HL-60/S4 (cell line): ENCODE results near the gene ANO1.

Experiments used
- in situ Hi-C: fragments of 300-500 bp; cut with MboI; formaldehyde crosslinking; loops from 2 replicates; pipeline ENCODE4 v1.14.3; 2022; ENCODE audit warnings: low sequenced_read_pairs

ANO1 gene

DNA sequence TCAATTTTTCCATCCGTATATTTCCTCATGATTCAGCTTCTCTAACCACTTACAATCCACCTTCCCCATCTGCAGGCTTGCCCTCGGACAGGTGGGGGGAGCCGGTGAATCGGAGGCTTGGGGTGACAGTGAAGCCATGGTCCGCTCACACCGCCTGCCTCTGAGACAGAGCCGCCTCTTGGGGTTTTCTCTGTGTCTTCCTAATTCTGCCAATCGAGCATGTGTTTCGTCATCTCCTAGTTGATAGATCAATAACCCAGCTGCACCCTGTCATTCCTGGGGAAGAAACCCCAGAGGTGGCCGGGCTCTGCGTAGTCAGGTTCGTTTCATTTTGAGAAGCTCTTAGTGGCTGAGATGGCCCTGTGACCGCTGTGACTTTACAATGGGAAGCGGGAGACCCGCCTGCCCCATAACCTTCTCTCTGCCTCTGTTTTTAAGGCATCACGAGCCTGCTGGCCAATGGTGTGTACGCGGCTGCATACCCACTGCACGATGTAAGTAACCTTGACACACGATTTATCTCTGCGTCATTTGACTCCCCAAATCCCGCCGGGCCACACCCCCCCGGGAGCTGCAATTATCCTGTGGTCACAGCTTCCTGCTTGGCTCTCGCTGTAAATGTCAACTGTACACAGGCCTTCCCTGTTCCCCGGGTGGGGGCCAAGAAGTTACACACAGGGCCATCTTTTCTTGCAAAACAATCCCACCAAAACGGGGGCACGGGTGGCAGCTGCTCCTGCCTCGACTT is 33.3 kb downstream of the ANO1 start:
- in situ Hi-C loops = no loop called here

DNA sequence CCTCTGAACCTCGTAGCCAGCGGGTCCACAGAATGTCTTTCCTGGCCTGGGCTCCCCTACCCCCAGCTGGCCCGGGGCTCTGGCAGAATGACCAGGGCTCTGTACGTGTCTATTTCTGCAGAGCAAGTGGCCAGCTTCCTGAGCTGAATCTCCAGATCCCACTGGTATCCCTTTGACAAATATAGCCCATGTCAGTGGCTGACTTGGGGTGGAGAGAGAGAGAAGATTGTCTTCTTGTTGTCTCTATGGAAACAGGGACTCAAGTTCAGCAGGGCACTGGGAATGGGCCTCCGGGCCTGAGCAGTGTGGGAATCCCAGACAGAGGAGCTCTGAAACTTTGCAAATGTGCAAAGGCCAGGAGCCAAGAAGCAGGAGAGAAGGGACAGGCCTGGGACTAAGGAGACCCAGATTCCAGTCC is 33.9 kb downstream of the ANO1 start:
- in situ Hi-C loops = no loop called here

DNA sequence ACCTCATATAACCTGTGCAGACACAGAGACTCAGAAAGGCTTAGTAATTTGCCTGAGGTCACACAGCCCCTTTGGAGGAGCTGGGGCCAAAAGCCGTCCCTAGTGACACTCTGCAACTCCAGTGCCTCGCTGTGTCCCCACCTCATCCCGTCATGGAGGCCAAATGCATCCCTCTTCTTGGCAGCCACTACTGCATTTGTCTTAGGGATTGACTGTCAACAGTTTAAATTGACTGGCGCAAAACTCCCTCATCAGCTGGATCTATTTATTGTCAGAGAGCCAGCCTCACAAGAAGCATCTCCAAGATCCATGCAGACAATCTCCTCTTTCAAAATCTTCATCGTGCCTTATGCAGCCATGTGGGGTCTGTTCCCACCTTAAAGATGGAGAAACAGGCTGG is 35.7 kb downstream of the ANO1 start:
- in situ Hi-C loops = no loop called here

DNA sequence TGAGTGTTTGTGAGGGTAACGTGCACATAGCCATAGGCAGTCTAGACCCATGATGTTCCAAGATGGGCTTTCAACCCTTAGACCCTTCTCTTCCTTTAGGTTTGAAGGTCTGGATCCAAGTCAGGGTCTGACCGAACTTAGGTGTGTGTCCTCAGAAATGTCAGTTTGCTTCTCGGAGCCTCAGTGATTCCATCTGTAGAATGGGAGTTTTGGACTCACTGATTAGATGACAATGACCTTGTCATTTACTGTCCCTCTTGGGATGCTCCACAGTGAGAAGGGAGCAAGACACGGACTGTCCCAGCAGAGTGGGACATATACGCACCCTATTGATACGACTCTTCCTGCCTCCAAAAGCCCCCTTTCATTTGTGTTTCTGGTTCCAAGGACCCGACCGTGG is 37.7 kb downstream of the ANO1 start:
- in situ Hi-C loops = no loop called here

DNA sequence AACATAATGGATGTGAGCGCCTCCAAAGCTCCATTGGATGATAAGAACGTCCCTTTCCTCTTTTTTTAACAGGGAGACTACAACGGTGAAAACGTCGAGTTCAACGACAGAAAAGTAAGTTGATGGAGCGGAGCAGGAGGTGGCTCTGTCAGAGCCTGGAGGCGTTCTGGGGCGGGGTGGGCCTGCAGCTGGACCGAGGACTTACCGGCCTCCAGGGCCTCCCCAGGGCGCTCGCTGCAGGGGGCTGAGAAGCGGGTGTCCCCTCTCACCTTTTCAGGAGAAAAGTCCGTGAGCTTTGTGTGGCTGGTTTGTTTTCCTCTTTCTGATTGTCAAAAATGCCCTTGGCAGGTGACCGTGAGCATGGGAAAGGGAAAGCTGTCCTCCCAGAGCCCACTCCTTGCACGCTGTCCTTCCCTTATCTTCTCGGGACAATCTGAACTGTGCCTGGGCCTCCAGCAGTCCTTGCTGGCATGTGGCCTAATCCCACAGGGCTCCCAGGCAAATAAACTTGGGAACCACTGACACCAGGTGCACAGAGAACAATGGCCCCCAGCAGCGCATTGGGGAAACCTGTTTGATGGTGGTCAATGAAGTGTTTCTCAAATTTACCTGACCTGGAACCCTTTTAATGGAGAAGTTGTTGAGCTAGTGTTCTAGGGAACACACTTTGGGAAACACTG is 38.4 kb downstream of the ANO1 start:
- in situ Hi-C loops = no loop called here

DNA sequence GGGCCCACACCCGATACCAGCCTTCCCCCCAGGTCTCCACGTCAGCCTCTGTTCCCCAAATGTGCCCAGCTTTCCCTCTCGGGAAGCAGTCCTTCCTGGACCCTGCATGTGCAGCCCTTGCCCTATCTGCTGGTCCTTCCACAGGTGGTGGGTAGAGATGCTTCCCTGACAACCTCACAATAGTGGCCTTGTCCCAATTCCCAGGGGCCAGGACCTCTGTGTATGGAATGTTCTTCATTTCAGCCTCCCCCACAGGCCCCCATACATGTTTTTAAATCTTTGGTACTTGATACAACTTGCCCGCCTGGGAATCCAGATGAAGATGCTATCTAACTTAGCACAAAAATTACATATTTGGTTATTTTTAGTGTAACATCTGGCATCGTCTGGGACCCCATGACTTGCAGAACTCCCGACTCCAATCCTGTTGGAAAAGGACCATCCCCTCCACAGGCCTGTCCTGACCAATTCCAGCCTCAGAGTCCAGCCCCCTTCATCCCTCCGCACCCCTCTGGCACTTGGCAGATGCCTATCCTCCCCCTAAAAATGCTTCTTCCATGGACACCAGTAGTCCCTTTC is 39.5 kb downstream of the ANO1 start:
- in situ Hi-C loops = no loop called here

DNA sequence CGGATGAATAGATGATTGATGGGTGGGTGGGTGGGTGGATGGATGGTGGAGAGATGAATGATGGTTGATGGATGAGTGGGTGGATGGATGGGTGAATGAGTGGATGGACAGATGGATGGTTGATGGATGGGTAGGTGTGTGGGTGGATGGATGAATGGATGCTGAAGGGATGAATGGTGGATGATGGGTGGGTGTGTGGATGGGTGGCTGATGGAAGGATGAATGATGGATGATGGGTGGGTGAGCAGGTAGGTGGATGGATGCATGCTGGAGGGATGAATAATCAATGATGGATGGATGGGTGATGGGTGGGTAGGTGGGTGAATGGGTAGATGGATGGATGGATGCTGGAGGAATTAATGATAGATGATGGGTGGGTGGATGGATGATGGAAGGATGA is 40.5 kb downstream of the ANO1 start:
- in situ Hi-C loops = no loop called here

DNA sequence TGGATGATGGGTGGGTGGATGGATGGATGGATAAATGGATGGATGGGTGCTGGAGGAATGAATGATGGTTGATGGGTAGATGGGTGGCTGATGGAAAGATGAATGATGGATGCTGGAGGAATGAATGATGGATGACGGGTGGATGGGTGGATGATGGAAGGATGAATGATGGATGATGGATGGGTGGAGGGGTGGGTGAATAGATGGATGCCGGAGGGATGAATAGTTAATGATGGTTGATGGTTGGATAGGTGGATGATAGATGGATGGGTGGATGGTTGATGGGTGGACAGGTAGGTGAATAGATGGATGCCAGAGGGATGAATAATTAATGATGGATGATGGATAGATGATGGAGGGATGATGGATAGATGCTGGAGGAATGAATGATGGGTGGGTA is 41.4 kb downstream of the ANO1 start:
- in situ Hi-C loops = no loop called here

DNA sequence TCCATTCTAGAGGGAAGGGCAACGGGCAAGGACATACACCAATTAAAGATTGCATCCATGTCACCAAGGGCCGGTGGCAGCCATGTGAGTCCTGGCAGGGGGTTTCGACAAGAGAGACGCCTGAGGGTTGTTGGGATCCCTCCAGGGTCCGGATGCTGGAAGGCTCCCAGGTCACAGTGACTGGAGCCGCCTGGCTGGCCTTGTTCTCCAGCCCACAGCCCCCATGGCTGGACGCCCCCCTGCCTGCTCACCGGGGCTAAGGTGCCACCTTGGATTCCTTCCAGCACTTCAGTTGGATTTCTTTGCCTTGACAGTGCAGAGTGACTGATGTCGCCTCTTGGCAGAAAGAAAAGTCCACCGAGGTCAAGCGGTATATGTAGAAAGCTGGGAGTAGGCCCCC is 42.6 kb downstream of the ANO1 start:
- in situ Hi-C loops = no loop called here

DNA sequence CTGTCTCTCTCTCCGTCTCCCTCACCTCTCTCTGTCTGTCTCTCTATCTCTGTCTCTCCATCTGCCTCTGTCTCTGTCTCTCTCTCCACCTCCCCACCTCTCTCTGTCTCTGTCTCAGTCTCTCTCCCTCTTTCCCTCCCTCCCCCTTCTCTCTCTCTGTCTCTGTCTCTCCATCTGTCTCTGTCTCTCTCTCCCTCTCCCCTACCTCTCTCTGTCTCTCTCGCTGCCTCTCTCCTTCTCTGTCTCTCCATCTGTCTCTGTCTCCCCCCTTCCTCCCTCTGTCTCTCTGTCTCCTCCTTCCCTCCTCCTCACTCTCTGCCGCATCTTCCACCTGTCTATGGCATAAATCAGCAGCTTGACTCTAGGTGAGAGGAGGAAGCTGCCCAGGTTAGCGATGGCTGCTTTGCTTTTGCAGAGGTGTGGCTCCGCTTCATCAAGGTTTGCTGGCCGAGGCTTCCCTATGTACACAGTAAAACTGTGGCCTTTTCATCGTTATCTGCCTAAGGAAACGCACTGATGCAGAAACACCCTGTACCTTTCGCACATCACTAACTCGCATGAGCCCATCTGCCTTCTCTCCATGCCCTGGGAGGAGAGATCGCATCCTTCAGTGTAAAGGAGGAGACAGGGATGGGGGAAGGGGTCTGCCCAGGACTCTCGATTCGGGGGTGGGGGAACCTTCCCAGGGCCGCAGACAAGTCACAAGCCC is 44.5 kb downstream of the ANO1 start:
- in situ Hi-C loops = no loop called here

DNA sequence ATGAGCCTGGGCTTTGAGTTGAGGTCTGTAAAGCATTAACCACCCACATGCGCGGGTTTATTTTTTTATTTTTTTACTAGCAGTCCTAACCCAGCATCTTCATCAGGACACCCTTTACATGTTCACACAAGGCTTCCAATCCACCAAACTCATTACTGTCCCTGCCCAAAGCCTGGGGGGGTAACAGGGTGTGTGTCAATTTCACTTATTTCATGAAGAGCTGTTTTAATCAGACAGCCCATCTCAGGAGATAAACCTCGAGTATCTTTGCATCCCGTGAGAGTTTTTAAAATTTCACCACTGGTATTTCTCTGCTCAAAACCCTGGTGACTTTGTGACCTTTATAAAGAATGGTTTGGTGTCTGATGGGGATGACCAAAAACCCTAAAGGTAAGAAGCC is 45.6 kb downstream of the ANO1 start:
- in situ Hi-C loops = no loop called here

DNA sequence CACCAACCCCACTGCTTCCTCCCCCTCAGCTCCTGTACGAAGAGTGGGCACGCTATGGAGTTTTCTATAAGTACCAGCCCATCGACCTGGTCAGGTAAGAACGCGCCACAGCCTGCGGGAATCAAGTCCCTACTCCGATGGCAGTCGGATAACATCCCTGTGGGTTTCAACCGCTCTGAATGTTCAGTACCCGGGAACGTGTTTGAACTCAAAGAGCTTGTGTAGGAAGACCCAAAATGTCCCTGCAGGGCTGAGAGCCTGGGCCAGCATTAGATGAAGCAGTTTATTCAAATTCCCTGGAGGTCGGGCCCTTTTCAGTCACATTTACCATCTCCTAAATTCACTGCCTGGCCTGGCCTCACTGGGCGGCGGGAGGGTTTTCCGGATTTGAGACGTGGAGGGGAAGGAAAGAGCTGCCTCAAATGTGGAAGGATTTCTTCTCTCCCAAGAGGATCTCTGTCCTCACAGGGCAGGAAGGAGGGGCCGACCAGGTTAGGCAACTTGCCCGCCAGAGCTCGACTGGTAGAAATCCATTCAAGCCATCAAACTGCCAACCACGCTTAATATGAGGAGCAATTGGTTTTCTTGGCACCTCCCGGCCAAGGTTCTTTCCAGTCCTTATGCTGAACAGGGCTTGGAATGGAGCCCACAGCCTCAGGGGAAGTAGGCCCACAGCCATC is 46.3 kb downstream of the ANO1 start:
- in situ Hi-C loops = no loop called here

DNA sequence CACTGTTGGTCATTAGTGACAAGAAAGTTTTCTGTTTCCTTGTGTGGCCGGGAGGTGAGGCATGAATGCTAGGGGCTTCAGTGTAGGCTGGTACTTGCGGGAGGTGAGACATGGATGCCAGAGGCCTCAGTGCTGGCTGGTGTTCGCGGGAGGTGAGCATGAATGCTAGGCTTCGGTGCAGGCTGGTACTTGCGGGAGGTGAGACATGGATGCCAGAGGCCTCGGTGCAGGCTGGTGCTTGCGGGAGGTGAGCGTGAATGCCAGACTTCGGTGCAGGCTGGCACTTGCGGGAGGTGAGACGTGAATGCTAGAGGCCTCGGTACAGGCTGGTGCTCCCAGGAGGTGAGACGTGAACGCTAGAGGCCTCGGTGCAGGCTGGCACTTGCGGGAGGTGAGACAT is 48.4 kb downstream of the ANO1 start:
- in situ Hi-C loops = no loop called here

DNA sequence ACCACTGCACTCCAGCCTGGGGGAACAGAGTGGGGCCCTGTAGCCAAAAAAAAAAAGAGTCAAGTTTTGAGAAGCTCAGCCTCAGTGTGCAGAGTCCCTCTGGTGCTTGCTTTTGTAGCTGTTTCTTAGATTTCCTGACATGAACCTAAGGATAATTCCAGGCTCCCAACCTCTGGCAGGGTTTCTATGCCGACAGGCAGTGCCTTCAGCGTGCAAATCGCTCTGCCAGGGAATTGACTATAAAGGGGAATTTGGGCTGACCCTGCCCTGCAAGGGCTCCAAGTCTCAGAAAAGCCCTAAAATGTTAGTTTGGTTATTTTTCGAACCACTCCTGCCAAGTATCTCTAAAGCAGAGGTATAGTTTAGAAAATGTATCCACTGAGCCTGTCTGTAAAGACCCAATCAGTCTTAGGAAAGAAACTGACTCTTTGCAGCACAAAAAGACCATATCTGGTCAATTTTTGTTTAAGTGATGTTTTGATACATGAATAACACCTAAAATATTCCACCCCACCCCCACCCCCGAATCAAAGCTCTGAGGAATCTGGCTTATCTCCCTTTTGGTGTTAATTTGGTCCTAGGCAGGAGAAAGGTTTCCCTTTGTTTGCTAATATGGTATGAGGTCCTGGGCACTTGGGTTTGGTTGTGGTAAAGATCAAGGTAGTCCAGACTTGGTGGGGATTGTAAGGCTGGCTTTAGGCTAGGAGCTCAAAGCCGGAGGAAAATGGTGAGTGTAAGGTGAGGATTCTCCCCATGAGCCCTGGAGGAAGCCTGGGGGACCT is 49.7 kb downstream of the ANO1 start:
- in situ Hi-C loops = no loop called here

DNA sequence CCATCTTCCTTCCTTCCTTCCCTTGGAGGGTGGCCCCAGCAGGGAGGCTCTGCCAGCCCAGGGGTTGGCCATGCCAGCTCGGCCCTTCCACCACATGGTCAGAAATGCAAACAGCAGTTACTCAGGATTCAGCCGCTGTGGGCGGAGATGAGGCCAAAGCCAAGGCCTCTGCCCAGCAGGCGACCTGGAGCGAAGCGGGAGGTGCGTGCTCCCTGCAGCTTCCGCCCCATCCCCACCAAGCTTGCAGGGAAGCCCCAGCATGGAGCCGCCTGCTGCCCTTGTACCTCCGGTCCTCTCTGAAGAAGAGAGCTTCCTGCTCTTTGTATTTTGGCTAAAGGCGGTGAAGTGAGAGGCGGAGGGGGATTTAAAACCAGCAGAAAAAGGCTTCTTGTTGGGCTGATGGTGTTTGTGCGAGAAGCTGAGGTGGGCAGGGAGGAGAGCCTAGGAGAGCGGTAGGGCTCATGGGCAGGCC is 50.4 kb downstream of the ANO1 start:
- in situ Hi-C loops = no loop called here

DNA sequence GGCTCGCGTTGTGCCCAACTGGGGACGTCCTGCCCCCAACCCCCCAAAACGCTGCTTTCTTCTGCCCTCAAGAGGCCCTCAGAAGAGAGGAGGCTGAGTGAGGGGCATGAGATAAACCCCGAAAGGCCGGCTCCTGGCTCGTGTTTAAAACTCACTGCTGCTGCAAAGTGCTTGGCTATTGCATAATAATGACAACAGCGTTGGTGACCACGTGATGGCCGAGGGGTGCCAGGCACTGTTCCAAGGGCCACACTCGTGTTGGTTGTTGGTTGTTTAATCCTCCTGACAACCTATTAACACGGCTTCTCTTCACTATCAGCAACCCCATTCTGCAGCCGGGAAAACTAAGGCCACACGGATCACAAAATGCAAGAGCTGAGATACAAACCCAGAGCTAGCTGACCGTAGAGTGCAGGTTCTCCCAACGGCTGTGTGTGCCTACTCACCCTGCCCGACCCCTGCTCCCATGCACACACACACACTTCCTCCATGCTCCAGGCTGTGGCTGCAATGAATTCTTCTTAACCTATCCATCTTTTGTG is 51.0 kb downstream of the ANO1 start:
- in situ Hi-C loops = no loop called here

DNA sequence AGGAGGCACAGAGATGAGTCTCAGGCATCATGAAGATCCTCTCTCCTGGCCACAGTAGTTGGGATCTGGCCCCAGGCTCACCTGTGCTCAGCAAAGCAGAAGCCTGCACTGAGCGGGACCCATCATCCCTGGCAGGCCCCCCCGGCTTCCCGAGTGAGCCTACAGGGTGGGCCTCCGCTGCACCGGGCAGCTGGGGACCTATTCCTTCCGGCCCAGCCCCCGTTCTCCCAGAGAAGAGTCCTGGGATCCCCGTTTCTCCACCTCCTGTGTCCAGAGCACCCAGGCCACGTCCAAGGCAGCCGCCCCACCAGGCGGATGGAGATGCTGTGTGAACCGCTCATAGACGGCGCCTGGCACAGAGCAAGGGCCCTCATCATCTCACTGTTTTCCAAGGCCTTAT is 52.5 kb downstream of the ANO1 start:
- in situ Hi-C loops = no loop called here

DNA sequence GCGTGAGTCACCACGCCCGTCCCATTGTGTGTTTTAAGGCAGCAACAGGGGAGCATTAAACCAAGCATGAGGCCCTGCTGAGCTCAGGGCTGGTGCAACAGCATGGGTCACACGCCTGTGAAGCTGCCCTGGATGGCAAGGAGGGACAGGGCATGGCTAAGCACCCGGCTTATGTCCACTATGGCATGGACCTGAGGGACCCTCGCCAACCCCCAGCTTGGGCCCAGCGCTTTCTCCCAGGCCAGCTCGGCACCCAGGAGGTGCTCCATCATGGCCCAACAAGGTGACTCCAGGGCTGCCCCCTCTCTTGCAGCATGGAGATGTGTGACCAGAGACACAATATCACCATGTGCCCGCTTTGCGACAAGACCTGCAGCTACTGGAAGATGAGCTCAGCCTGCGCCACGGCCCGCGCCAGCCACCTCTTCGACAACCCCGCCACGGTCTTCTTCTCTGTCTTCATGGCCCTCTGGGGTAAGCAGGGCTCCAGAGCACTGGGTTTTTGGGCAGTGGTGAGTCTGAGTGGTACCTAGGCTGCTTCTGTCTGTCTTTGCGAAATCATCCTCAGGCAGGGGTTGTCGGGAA is 53.6 kb downstream of the ANO1 start:
- in situ Hi-C loops = no loop called here

DNA sequence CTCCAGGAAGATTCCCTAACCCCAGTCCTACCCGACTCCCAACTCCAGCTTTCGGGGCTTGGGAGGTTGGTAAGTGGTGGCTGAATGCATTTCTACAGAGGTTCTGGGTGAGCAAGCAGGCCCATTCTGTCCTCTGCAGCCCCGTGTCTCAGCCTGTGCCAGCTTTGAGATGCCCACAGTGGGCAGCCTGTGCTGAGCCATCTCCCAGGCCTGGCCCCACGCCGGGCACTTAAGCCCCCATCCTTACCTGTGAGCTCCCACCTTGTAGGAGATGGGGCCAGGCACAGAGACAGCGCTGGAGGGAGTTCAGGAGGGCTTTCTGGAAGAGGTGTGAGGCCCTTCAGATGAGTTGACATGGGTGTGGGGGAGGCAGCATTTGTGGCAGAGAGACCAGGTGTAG is 54.5 kb downstream of the ANO1 start:
- in situ Hi-C loops = no loop called here
